HepG2 (cell line): ENCODE results near the gene PPP2R5B. TPM values are rescaled to one million over a fixed set of nuclear protein-coding genes. Genes with fewer than 3 reads are reported as not detected.

Experiments used
- CCAR2 ChIP-seq: fragments of 200-400 bp; formaldehyde crosslinking; optimal IDR thresholded peaks from 2 replicates; pipeline ENCODE3; 2018; ENCODE audit warnings: low read depth, mild to moderate bottlenecking, low read length, moderate library complexity
- DNMT1 ChIP-seq: sonication (generic); formaldehyde crosslinking; IDR thresholded peaks from 2 replicates; pipeline ENCODE4 v1.5.1; 2020; ENCODE audit warnings: mild to moderate bottlenecking, missing genetic modification reagents
- EEA1 ChIP-seq: sonication (generic); formaldehyde crosslinking; IDR thresholded peaks from 2 replicates; pipeline ENCODE4 v1.5.1; 2020; ENCODE audit warnings: mild to moderate bottlenecking, missing genetic modification reagents, borderline replicate concordance
- ESRRA ChIP-seq: sonication (generic); formaldehyde crosslinking; IDR thresholded peaks from 2 replicates; pipeline ENCODE4 v1.5.1; 2020; ENCODE audit warnings: mild to moderate bottlenecking, low read depth, missing genetic modification reagents
- POLR2G ChIP-seq: fragments of 200-400 bp; formaldehyde crosslinking; IDR thresholded peaks from 2 replicates; pipeline ENCODE4 v1.6.1; 2018; ENCODE audit warnings: mild to moderate bottlenecking, low read depth, low read length, moderate library complexity
- REL ChIP-seq: sonication (generic); formaldehyde crosslinking; conservative IDR thresholded peaks from 2 replicates; pipeline ENCODE4 v1.8.0; 2022; ENCODE audit warnings: mild to moderate bottlenecking, missing genetic modification reagents, moderate library complexity
- SETDB1 ChIP-seq: sonication (generic); formaldehyde crosslinking; IDR thresholded peaks from 2 replicates; pipeline ENCODE4 v1.5.1; 2020; ENCODE audit warnings: missing genetic modification reagents, mild to moderate bottlenecking, borderline replicate concordance
- SOX5 ChIP-seq: IDR thresholded peaks from 2 replicates; pipeline ENCODE4 v1.6.1; 2016; ENCODE audit warnings: borderline replicate concordance
- TRIM24 ChIP-seq: sonication (generic); formaldehyde crosslinking; IDR thresholded peaks from 2 replicates; pipeline ENCODE4 v1.8.0; 2022; ENCODE audit warnings: mild to moderate bottlenecking, missing genetic modification reagents
- ZKSCAN1 ChIP-seq: fragments of 150-350 bp; IDR thresholded peaks from 2 replicates; pipeline ENCODE4 v1.6.1; 2014; ENCODE audit warnings: low read length
- ZNF138 ChIP-seq: sonication (generic); formaldehyde crosslinking; IDR thresholded peaks from 2 replicates; pipeline ENCODE4 v1.5.0; 2020; ENCODE audit warnings: mild to moderate bottlenecking, low read depth, missing genetic modification reagents
- ZNF282 ChIP-seq: fragments of 450-650 bp; IDR thresholded peaks from 2 replicates; pipeline ENCODE4 v1.6.1; 2018; ENCODE audit not compliant: partially characterized antibody
- ZNF431 ChIP-seq: sonication (generic); formaldehyde crosslinking; IDR thresholded peaks from 2 replicates; pipeline ENCODE4 v1.9.0; 2022; ENCODE audit warnings: missing genetic modification reagents, low read depth, mild to moderate bottlenecking, borderline replicate concordance
- ZNF484 ChIP-seq: sonication (generic); formaldehyde crosslinking; IDR thresholded peaks from 2 replicates; pipeline ENCODE4 v1.5.1; 2020; ENCODE audit warnings: mild to moderate bottlenecking, low read depth, missing genetic modification reagents, borderline replicate concordance
- ZNF543 ChIP-seq: sonication (generic); formaldehyde crosslinking; IDR thresholded peaks from 2 replicates; pipeline ENCODE4 v1.4.0; 2020; ENCODE audit warnings: mild to moderate bottlenecking, missing genetic modification reagents
- ZNF564 ChIP-seq: sonication (generic); formaldehyde crosslinking; IDR thresholded peaks from 2 replicates; pipeline ENCODE4 v1.8.1; 2023; ENCODE audit warnings: mild to moderate bottlenecking, missing genetic modification reagents
- ZNF660 ChIP-seq: sonication (generic); formaldehyde crosslinking; IDR thresholded peaks from 2 replicates; pipeline ENCODE4 v1.5.1; 2020; ENCODE audit warnings: mild to moderate bottlenecking, low read depth, missing genetic modification reagents, borderline replicate concordance
- ZNF761 ChIP-seq: sonication (generic); formaldehyde crosslinking; conservative IDR thresholded peaks from 2 replicates; pipeline ENCODE4 v1.4.0; 2020; ENCODE audit warnings: mild to moderate bottlenecking, missing genetic modification reagents
- polyA plus RNA-seq, 8 experiments: library from polyadenylated mRNA; depleted of rRNA in 3 of 8; stranded (reverse) in 7 of 8; unstranded in 1 of 8; fragments of >200 nt; fragmentation: Illumina TruSeq in 4 of 8; extraction: Trizol in 4 of 8; gene quantifications; 2 replicates each; pipeline versions ENCODE4 v1.2.1 to v1.2.3, GENCODE V29; 2011 to 2016; ENCODE audit warnings: low read depth in 4 of 8, missing spikeins in 1 of 8, mixed read lengths in 1 of 8; ENCODE audit not compliant: insufficient read depth in 1 of 8
- total RNA-seq, 5 experiments: library from RNA; depleted of rRNA; stranded (reverse); fragments of >200 nt; fragmentation: Illumina TruSeq; extraction: Trizol; gene quantifications; 2 replicates each; pipeline ENCODE4 v1.2.3, GENCODE V29; 2016; ENCODE audit warnings: low read depth in 1 of 5
- TF ChIP-seq, protein P1 (sequence below): sonication (generic); formaldehyde crosslinking; IDR thresholded peaks from 2 replicates; pipeline ENCODE4 v1.8.1; 2023; ENCODE audit warnings: mild to moderate bottlenecking, moderate library complexity, missing genetic modification reagents
- TF ChIP-seq, protein P2 (sequence below): IDR thresholded peaks from 2 replicates; pipeline ENCODE4 v1.6.1; 2012; ENCODE audit warnings: inconsistent platforms
- TF ChIP-seq, protein P3 (sequence below): sonication (generic); formaldehyde crosslinking; IDR thresholded peaks from 2 replicates; pipeline ENCODE4 v1.4.0; 2020; ENCODE audit warnings: mild to moderate bottlenecking, missing genetic modification reagents
- TF ChIP-seq, protein P4 (sequence below): sonication (generic); formaldehyde crosslinking; IDR thresholded peaks from 2 replicates; pipeline ENCODE4 v1.4.0; 2020; ENCODE audit warnings: missing genetic modification reagents; ENCODE audit errors: not compliant biosample characterization

PPP2R5B gene
- total and polyA plus RNA-seq, 2 of the 13 experiments (the other 11 are each of a cell fraction or from before 2014, with no cell fraction given) = 2.3 to 8.3 TPM

DNA sequence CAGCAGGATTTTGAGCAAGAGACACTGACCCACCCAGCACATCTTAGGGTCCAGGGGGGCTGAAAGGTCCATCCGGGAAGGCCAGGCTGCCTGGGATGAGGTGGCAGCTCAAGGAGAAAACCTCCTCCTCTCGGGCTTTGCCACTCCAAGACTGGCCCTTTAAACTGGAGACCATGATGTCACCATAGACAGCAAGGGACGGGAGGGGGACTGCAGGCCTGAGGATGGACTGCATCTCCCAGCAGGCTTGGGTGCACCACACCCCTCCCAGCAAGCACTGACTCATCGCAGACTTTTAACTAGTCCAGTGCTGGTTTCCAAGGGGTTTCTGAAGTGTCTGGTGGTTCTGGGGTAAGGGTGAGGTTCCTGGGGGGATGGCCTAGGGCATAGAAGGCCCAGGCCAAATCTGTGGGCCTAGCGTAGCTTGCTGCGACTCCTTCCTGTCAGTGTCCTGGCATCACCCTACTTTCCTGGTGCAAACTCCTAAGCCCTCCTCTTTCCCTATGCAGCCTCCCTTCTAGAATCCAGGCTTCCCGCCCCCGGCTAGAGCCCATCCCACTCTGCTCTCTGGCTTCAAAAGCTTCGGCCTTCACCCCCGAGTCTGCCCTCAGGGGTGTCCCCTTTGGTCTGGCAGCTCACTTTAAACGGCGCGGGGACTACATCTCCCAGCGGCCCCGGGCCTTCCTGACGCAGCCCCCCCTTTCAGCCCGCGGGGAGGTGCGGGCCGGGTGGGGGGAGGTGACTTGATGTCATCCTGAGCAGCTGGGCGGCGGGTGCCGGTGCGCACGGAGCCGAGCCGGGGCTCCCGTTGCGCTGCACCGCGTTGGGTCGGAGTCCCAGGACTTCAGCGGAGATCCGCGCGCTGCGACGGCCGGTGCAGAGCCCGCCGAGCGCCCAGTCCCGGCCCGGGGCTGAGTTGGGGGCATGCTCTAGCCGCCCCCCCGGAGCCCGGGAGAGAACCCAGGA lies at the start of gene PPP2R5B (continued):
- TF ChIP-seq EEA1 (CRISPR knock-in tag) (peak; percentile 80; the same call in 1 of the 2 replicates), ZNF138 (CRISPR knock-in tag) (no peak), ZKSCAN1 (no peak), ZNF431 (CRISPR knock-in tag) (no peak), ZNF564 (CRISPR knock-in tag) (no peak), SETDB1 (CRISPR knock-in tag) (no peak), ESRRA (CRISPR knock-in tag) (no peak), ZNF484 (CRISPR knock-in tag) (no peak), SOX5 (CRISPR knock-in tag) (no peak), ZNF543 (CRISPR knock-in tag) (peak; percentile 45; the same call in 1 of the 2 replicates), CCAR2 (no peak), TRIM24 (CRISPR knock-in tag) (no peak), REL (CRISPR knock-in tag) (no peak), ZNF660 (CRISPR knock-in tag) (no peak), POLR2G (peak; percentile 45; the same call in 1 of the 2 replicates), DNMT1 (no peak), ZNF761 (no peak), ZNF282 (no peak)
- TF ChIP-seq, protein P1, sequence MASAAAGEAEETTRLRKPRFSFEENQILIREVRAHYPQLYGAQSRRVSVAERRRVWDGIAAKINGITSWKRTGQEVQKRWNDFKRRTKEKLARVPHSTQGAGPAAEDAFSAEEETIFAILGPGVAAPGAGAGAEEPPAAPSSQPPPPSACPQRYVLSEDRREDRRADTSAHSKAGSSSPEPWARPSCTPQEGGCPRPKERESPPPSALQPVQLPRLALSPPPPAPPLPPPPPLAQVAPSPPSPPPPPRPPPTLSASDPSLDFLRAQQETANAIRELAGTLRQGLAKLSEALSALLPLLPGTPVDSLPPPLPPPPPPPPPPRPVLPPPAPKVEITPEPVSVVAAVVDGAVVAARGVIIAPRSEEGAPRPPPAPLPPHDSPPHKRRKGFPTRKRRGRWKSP (CRISPR knock-in tag) = no peak; the same call in none of the 2 replicates
- TF ChIP-seq, protein P2, sequence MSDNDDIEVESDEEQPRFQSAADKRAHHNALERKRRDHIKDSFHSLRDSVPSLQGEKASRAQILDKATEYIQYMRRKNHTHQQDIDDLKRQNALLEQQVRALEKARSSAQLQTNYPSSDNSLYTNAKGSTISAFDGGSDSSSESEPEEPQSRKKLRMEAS = peak; percentile 43
- TF ChIP-seq, protein P3, sequence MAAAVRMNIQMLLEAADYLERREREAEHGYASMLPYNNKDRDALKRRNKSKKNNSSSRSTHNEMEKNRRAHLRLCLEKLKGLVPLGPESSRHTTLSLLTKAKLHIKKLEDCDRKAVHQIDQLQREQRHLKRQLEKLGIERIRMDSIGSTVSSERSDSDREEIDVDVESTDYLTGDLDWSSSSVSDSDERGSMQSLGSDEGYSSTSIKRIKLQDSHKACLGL (CRISPR knock-in tag) = peak; percentile 40; the same call in 1 of the 2 replicates
- TF ChIP-seq, protein P4, sequence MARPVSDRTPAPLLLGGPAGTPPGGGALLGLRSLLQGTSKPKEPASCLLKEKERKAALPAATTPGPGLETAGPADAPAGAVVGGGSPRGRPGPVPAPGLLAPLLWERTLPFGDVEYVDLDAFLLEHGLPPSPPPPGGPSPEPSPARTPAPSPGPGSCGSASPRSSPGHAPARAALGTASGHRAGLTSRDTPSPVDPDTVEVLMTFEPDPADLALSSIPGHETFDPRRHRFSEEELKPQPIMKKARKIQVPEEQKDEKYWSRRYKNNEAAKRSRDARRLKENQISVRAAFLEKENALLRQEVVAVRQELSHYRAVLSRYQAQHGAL = no peak
